ENCODE data around the gene PRKAG2.

DNA sequence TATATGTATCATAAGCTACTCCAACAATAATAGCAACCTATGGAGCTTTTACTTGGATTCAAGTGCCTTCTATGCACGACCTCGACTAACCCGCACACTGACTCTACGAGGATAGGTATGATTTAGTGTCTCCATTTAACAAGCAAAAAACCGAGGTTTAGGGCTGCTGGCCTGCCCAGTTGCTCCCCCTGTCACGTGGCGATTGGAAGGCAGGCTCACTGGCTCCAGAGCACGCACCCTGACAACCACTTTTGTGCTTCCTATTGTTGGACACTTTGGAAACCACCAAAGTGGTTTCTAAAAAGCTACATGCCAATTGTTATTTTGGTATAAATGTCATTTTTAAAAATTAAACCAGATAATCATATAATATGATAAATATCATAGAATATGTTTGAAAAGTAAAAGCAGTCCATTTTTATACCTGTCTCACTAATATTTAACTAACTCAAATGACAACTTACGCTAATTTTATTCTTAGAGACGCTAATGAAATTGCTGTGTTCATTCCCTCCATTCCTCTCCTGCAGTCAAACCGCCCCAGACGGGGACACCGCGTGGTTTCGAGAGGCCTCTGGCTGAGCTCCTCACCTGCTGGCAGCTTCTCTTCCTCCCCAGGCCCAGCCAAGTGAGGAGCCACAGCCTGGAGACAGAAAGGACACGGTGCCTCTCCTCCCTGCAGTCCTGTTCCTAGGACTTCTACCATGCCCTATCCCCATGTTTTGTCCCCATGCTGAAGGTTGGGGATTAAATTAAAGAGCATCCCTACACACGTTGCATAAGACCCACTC lies 335.0 kb downstream of the PRKAG2 start:
- no peak for TF ChIP-seq POLR2A (IDR thresholded peaks at IDR 0.05)
- TF ChIP-seq, protein P1, sequence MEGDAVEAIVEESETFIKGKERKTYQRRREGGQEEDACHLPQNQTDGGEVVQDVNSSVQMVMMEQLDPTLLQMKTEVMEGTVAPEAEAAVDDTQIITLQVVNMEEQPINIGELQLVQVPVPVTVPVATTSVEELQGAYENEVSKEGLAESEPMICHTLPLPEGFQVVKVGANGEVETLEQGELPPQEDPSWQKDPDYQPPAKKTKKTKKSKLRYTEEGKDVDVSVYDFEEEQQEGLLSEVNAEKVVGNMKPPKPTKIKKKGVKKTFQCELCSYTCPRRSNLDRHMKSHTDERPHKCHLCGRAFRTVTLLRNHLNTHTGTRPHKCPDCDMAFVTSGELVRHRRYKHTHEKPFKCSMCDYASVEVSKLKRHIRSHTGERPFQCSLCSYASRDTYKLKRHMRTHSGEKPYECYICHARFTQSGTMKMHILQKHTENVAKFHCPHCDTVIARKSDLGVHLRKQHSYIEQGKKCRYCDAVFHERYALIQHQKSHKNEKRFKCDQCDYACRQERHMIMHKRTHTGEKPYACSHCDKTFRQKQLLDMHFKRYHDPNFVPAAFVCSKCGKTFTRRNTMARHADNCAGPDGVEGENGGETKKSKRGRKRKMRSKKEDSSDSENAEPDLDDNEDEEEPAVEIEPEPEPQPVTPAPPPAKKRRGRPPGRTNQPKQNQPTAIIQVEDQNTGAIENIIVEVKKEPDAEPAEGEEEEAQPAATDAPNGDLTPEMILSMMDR (IDR thresholded peaks at IDR 0.05), result no peak

Data from Peyer's patch (tissue), 4 donors.